ENCODE results near the gene AMOTL1.

Gene AMOTL1

GRCh38 chr11:94746721-94747120, 21.4 kb upstream of the AMOTL1 start:
- no peak for DNase-seq (ENCODE audit: low spot score)

DNA sequence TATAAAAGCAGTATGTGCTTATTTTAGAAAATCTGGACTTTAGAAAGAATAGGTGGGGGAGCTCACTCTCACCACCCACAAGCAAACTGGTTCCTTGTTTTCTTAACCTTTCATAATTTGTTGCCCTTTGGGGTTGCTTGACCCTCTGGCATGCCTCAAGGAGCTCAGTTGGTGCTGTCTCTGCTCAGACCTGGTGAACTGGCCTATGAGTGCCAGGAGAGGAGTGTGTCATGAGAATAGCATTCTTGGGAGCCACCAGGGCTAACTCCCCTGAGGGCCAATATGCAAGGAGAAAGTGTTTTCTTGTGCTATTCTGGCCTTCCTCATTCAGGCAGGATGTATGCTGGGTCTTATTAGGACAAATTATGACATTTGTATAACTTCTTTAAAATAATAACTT, 21.0 kb upstream of the AMOTL1 start:
- DNase-seq (ENCODE audit: low spot score) = no peak

- DNase-seq (ENCODE audit: low spot score) = no peak
Measured at GRCh38 chr11:94747601-94748041, 20.5 kb upstream of the AMOTL1 start.

- DNase-seq (ENCODE audit: low spot score) = no peak
Measured at GRCh38 chr11:94749369-94749768, 18.8 kb upstream of the AMOTL1 start.

DNA sequence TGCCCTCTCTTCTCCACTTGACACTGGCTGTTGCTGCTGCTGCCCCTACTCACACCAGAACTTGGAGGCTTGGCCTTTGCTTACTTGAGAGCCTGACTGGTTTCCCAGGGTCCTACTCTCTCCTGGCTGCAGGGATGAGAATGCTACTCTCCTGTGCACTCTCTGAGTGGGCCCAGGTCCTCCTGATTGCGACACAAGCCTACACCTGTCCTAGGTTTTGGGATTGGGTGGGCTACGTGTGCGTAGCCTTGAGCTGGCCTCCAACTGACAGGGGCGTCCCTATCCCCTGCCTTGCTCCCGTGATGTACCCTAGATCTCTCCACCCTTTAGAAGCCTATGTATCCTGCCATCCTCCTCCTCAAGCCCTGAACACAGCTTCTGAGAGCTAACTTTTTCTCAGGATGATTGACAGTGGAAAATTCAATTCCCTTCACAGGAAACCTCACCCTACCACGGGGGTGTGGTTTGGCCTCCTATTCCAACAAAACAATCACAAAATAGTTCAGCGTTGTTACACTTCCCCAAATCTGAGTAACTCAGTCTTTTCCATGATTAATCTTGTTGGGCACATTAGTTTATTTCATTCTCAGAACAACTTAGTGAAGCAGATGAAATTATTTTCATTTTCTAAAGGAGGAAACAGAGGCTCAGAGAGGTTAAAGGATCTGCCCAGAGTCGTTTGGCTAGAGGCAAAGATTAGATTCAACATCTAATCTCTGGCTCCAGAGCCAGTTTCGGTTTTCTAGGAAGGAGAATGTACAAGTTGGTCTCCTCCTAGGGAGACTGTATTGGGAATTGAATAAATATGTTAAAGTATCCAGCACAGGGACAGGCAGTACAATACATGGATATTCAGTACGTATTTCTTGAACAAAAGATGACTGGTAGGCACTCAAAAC, 17.6 kb upstream of the AMOTL1 start:
- no peak for DNase-seq (ENCODE audit: low spot score)

- no peak for DNase-seq (ENCODE audit: low spot score)
Measured at GRCh38 chr11:94751218-94751609, 16.9 kb upstream of the AMOTL1 start.

DNA sequence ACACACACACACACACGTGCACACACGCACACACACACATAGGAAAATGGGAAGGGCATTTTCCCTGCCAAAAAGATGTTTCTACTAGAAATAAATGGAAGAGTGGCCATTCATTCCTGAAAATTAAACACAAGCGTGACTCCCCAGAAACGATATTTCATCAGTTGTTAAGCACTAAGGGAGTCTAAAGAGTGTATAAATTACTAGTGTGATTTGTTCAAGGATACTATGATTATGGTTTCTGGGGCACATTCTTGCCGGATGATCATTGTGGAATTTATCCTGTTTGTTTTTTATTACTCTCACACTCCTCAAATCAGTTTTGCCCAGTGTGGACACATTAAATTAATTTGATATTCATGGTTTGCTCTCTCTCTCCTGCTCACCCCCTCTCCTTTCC, 16.4 kb upstream of the AMOTL1 start:
- no peak for DNase-seq (ENCODE audit: low spot score)

DNA sequence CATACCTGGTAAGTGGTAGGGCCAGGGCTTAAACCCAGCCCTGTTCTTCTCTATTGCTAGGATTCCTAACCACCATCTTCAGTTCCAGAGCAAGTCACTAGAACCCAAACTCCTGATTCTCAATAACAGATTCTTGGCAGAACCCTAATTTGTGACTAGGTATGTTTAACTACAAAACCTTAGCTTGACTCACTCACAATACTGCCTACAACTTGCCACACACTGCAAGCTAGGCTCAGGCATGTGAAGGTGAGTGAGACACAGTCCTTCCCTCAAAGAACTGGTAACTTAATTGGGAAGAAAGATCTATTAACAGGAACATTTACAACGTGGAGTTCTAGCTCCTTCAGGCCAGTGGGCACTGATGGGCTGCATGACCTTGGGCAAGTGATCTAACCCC, 14.5 kb upstream of the AMOTL1 start:
- no peak for DNase-seq (ENCODE audit: low spot score)

GRCh38 chr11:94754335-94754734, 13.8 kb upstream of the AMOTL1 start:
- DNase-seq (ENCODE audit: low spot score) = no peak

GRCh38 chr11:94754819-94755218, 13.3 kb upstream of the AMOTL1 start:
- no peak for DNase-seq (ENCODE audit: low spot score)

GRCh38 chr11:94755494-94755893, 12.7 kb upstream of the AMOTL1 start:
- DNase-seq (ENCODE audit: low spot score) = no peak

DNA sequence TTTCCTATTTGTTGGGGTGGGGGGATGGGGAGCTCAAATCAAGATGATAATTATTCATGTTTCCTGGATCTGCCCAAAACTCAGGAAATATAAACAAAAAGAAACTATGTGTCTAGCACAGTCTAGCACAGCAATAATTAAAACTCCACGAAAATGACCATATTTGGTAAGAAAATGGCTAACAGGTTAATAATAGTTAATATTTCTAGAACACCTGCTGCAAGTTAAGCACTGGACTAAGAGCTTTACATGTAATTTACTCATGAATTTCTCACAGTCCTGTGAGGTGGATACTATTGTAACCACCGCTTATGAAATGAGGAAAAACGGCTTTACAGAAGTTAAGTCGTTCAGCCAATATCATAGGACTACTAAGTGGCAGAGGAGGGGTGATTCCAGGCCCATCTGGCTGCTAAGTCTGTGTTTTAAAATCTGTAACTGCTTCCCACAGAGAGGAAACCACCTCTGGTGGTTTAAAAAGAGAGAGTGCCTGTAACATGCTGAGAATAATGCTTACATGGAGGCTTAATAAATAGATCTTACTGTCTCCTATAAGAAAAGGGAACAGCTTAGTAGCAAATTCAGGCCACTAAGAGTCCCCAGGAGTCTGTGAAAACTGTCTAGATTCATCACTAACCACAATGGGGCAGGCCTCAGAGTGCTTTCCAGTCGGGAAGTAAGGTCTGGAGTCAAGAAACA, 11.0 kb upstream of the AMOTL1 start:
- DNase-seq (ENCODE audit: low spot score) = no peak

GRCh38 chr11:94758666-94759065, 9.5 kb upstream of the AMOTL1 start:
- no peak for DNase-seq (ENCODE audit: low spot score)

- DNase-seq (ENCODE audit: low spot score) = no peak
Measured at GRCh38 chr11:94759522-94759921, 8.6 kb upstream of the AMOTL1 start.

- no peak for DNase-seq (ENCODE audit: low spot score)
Measured at GRCh38 chr11:94760296-94760695, 7.9 kb upstream of the AMOTL1 start.

DNA sequence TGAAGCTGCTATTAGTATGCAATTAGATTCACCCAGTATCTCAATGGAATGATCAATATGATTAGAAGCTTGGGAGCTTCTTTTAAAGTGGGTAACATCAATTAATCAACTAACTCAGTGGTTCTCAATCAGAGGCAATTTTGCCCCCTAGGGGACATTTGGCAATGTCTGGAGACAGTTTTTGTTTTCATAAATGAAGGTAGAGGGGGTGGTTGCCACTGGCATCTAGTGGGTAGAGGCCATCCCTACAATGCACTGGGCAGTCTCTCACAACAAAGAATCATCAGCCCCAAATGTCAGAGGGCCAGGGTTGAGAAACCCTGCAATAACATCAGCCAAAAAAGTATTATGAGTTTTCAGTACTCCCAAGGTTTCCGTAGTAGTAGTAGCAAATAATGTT, 5.9 kb upstream of the AMOTL1 start:
- no peak for DNase-seq (ENCODE audit: low spot score)

DNA sequence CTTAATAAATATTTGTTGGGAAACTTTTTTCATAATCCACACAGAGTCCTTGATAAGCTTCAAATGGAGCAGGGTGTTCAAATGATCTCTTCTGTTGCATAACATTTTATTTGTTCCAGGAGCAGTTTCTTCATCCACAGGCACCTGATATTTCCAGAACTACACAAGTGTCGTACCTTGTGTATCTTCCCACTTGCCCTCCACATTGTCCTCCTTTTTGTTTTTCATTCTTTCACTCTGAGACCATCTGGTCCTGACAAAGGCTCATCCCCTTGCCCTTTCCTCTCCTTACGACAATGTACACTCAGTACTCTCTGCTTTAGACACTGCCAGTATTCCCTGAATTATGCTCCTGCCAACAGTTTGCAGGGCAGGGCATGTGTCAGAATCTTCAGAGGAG, 5.2 kb upstream of the AMOTL1 start:
- DNase-seq (ENCODE audit: low spot score) = no peak

DNA sequence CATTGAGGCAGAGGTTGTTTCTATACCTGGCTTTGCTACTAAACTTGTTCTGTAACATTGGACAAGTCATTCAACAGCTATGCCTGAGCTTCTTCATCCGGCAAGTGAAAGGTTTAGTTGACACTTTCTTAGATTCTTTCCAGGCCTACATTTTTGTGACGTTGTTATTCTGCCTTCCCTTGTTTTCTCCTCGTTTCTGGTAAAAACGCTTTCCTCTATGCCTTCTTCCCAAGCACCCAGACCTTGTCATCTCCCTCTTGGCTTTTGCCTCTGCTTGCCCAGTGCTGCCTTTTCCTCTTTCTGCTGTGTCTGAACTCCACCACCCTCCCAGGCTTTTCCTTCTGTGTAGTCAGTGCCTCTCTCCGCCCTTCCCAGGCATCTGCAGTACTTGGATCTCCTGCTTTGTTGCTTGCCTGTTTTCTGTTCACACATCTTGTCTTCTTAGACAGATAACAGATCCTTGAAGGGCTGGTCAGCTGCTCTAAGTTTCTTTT, 1.4 kb upstream of the AMOTL1 start:
- peak; percentile 22 for DNase-seq (ENCODE audit: low spot score)

GRCh38 chr11:94767291-94767690, 865 bp upstream of the AMOTL1 start:
- peak; percentile 18 for DNase-seq (ENCODE audit: low spot score)

GRCh38 chr11:94768602-94769541, 716 bp downstream of the AMOTL1 start:
- peak; percentile 36 for DNase-seq (ENCODE audit: low spot score)

DNA sequence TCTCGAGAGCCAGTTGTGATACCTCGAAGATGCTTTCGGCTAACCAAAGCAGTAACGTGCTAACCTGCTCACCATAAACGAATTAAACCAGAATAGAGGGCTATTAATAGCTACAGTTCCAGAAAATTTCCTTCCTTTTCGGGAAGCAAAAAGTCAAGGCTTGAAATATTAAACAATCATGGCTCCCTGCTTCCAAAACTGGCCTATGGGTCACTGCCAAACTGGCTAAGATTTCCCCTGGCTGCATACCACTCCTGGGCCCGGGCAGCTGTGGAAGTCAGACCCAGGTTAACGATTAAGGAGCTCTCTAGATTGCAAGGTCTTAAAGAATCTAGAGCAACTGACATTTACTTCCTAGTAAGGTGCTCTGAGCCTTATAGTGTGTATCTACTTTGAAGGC, 1.7 kb downstream of the AMOTL1 start:
- no peak for DNase-seq (ENCODE audit: low spot score)

DNA sequence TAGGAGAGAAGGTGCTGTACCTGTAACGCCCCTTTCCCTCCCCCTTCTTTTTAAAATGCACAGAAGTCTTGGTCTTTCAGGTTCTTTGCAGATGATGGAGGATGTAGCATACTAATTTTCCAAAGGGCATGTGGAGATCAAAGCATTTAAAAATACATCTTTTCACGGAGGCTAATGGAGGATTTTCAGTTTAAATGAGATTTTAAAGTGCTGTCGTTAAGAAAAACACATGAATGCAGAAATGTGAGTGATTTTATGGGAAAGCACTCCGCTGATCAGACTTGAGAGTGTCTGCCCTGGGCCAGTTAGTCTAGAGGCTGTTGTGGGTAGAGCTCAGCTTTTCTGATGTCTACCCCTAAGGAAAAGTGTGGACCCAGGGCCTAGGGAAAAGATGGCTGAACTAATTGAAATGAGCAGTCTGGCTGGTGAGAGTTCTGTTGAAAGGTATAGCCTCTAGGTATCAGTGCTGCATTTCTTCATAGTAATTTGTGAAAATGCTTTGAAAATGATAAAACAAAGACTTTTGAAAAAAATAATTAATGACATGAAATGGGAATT, 2.5 kb downstream of the AMOTL1 start:
- no peak for DNase-seq (ENCODE audit: low spot score)

All from cerebellar cortex (tissue), 1 donor.